H1 (cell line): Measurements from ENCODE around the gene C7orf25. TPM values are rescaled to one million over a fixed set of nuclear protein-coding genes. Genes with fewer than 3 reads are reported as not detected.
A peak's percentile ranks its signal among the peaks of the same experiment; 100 is the strongest.

ENCODE experiments used
- CTCF ChIA-PET: fragments of 300-600 bp; sonication (Branson Sonifier 250); formaldehyde crosslinking; loops from one replicate; lab custom pipeline; 2021; ENCODE audit not compliant: partially characterized antibody; lab: Charles Lee
- POLR2A ChIA-PET: fragments of 300-600 bp; sonication (Branson Sonifier 250); formaldehyde crosslinking; loops from one replicate; lab custom pipeline; 2021; ENCODE audit warnings: inconsistent platforms; ENCODE audit not compliant: partially characterized antibody; lab: Charles Lee
- DNase-seq, 2 experiments: peaks; one replicate each; pipeline versions ENCODE4 v3.0.0 to v3.0.0-alpha.2; 2010 to 2022; ENCODE audit warnings: low spot score in 2 of 2, low read depth in 1 of 2, mixed read lengths in 1 of 2
- FAIRE-seq: peaks from 2 replicates; lab custom pipeline; 2011; peaks lifted over from hg19 to GRCh38; lab: Jason Lieb, UNC
- H2AFZ ChIP-seq: 2 replicates; pipeline ENCODE4 v1.8.1; 2012; ENCODE audit warnings: low read length, inconsistent platforms
- H2AK5ac ChIP-seq: 2 replicates; pipeline ENCODE4 v1.6.1; 2013; ENCODE audit warnings: low read depth, low read length
- H2BK120ac ChIP-seq: replicated peaks from 2 replicates; pipeline ENCODE3; 2013; ENCODE audit warnings: low read depth, low read length, inconsistent platforms
- H2BK12ac ChIP-seq: 2 replicates; pipeline ENCODE4 v1.6.1; 2013; ENCODE audit warnings: low read depth, low read length
- H2BK15ac ChIP-seq: 2 replicates; pipeline ENCODE4 v1.6.1; 2013; ENCODE audit warnings: low read length
- H2BK20ac ChIP-seq: 2 replicates; pipeline ENCODE4 v1.6.1; 2013; ENCODE audit warnings: low read length
- H2BK5ac ChIP-seq: 2 replicates; pipeline ENCODE4 v1.6.1; 2013; ENCODE audit warnings: low read depth, low read length
- H3K14ac ChIP-seq: 2 replicates; pipeline ENCODE4 v1.6.1; 2013; ENCODE audit warnings: inconsistent platforms; ENCODE audit not compliant: insufficient read length
- H3K18ac ChIP-seq: 2 replicates; pipeline ENCODE4 v1.6.1; 2013; ENCODE audit warnings: low read length; ENCODE audit errors: extremely low read depth
- H3K23ac ChIP-seq: 2 replicates; pipeline ENCODE4 v1.6.1; 2013; ENCODE audit warnings: inconsistent platforms; ENCODE audit not compliant: insufficient read length
- H3K23me2 ChIP-seq: 2 replicates; pipeline ENCODE4 v1.6.1; 2013; ENCODE audit warnings: low read depth, low read length
- H3K27ac ChIP-seq: 2 replicates; pipeline ENCODE4 v1.6.1; 2011; ENCODE audit warnings: low read depth, low read length, inconsistent platforms
- H3K27me3 ChIP-seq, 4 experiments: replicated peaks in 1 of 4; 1 replicate in 1 of 4; 2 replicates in 3 of 4; pipeline versions ENCODE4 v1.6.1 to v1.8.1; 2011 to 2013; ENCODE audit warnings: low read length in 3 of 4, mild to moderate bottlenecking in 3 of 4, inconsistent platforms in 2 of 4, mixed read lengths in 2 of 4, moderate library complexity in 1 of 4; ENCODE audit not compliant: control insufficient read depth in 3 of 4, insufficient read depth in 3 of 4; ENCODE audit errors: extremely low read depth in 1 of 4
- H3K36me3 ChIP-seq, 4 experiments: 2 replicates each; pipeline versions ENCODE4 v1.6.1 to v1.8.1; 2011 to 2013; ENCODE audit warnings: mild to moderate bottlenecking in 4 of 4, low read length in 3 of 4, moderate library complexity in 2 of 4, control low read depth in 1 of 4, inconsistent platforms in 1 of 4; ENCODE audit not compliant: insufficient read depth in 4 of 4, control insufficient read depth in 2 of 4
- H3K4ac ChIP-seq: replicated peaks from 2 replicates; pipeline ENCODE3; 2013; ENCODE audit warnings: low read length, low read depth, mixed read lengths, inconsistent platforms; ENCODE audit not compliant: insufficient read length
- H3K4me1 ChIP-seq, 4 experiments: replicated peaks in 1 of 4; 1 replicate in 1 of 4; 2 replicates in 3 of 4; pipeline versions ENCODE4 v1.6.1 to v1.8.1; 2011 to 2013; ENCODE audit warnings: low read length in 3 of 4, inconsistent platforms in 2 of 4, mixed read lengths in 1 of 4; ENCODE audit not compliant: insufficient read depth in 4 of 4, control insufficient read depth in 3 of 4
- H3K4me2 ChIP-seq, 2 experiments: 2 replicates each; pipeline versions ENCODE4 v1.6.1 to v1.8.1; 2011 to 2013; ENCODE audit warnings: low read depth in 2 of 2, low read length in 2 of 2, control low read depth in 1 of 2, inconsistent platforms in 1 of 2, mild to moderate bottlenecking in 1 of 2; ENCODE audit not compliant: insufficient read depth in 1 of 2
- H3K4me3 ChIP-seq, 4 experiments: fragments of 200-600, 300-600 bp in 1 of 4; sonication (generic), shearing (Covaris generic), sonication (Bioruptor Twin) in 1 of 4; 2 replicates each; pipeline versions ENCODE4 v1.5.1 to v1.8.1; 2011 to 2016; ENCODE audit warnings: low read length in 4 of 4, low read depth in 3 of 4, control low read depth in 2 of 4, inconsistent platforms in 2 of 4, mild to moderate bottlenecking in 2 of 4, mixed read lengths in 1 of 4, moderate library complexity in 1 of 4; ENCODE audit not compliant: insufficient read depth in 2 of 4; ENCODE audit errors: extremely low read depth in 1 of 4
- H3K56ac ChIP-seq: replicated peaks from 2 replicates; pipeline ENCODE3; 2013; ENCODE audit warnings: low read depth, mild to moderate bottlenecking, mixed read lengths, low read length, inconsistent platforms; ENCODE audit not compliant: insufficient read length
- H3K79me1 ChIP-seq: 2 replicates; pipeline ENCODE4 v1.6.1; 2013; ENCODE audit warnings: low read depth, low read length, control low read depth
- H3K79me2 ChIP-seq, 2 experiments: 2 replicates each; pipeline versions ENCODE4 v1.6.1 to v1.8.1; 2012 to 2013; ENCODE audit warnings: low read length in 2 of 2, mild to moderate bottlenecking in 2 of 2, inconsistent platforms in 1 of 2; ENCODE audit not compliant: insufficient read depth in 2 of 2, control insufficient read depth in 1 of 2
- H3K9ac ChIP-seq, 4 experiments: replicated peaks in 1 of 4; 1 replicate in 1 of 4; 2 replicates in 3 of 4; pipeline versions ENCODE4 v1.6.1 to v1.8.1; 2011 to 2013; ENCODE audit warnings: low read depth in 3 of 4, low read length in 3 of 4, control low read depth in 2 of 4, mild to moderate bottlenecking in 2 of 4, moderate library complexity in 2 of 4, inconsistent platforms in 1 of 4; ENCODE audit errors: extremely low read depth in 1 of 4
- H3K9me3 ChIP-seq, 2 experiments: 2 replicates each; pipeline versions ENCODE4 v1.6.1 to v1.8.1; 2012 to 2013; ENCODE audit warnings: mild to moderate bottlenecking in 2 of 2, moderate library complexity in 2 of 2, control low read depth in 1 of 2, inconsistent platforms in 1 of 2, low read depth in 1 of 2, low read length in 1 of 2, mixed read lengths in 1 of 2; ENCODE audit not compliant: insufficient read depth in 2 of 2
- H4K20me1 ChIP-seq, 2 experiments: replicated peaks in 1 of 2; 2 replicates each; pipeline versions ENCODE3 to v1.8.1; 2011 to 2013; ENCODE audit warnings: inconsistent platforms in 2 of 2, low read length in 2 of 2, mild to moderate bottlenecking in 1 of 2; ENCODE audit not compliant: insufficient read depth in 2 of 2, control insufficient read depth in 1 of 2
- H4K5ac ChIP-seq: 2 replicates; pipeline ENCODE4 v1.6.1; 2013; ENCODE audit warnings: low read length, low read depth, mixed read lengths, inconsistent platforms; ENCODE audit not compliant: insufficient read length
- H4K8ac ChIP-seq: 2 replicates; pipeline ENCODE4 v1.8.0; 2013; ENCODE audit warnings: mild to moderate bottlenecking, moderate library complexity, low read length, inconsistent platforms; ENCODE audit not compliant: insufficient read depth; ENCODE audit errors: extremely low read depth
- H4K91ac ChIP-seq: replicated peaks from 2 replicates; pipeline ENCODE3; 2013; ENCODE audit warnings: low read length, mixed read lengths, inconsistent platforms; ENCODE audit not compliant: insufficient read length
- CHD2 ChIP-seq: IDR thresholded peaks from 2 replicates; pipeline ENCODE4 v1.6.1; 2012; ENCODE audit warnings: low read length, improper control_type of control experiment
- KDM4A ChIP-seq: IDR thresholded peaks from one replicate; pipeline ENCODE4 v1.7.1; 2012; ENCODE audit warnings: low read depth, mild to moderate bottlenecking, moderate library complexity, low read length, inconsistent platforms; ENCODE audit not compliant: severe bottlenecking
- RAD21 ChIP-seq, 2 experiments: IDR thresholded peaks in 1 of 2; conservative IDR thresholded peaks in 1 of 2; 2 replicates each; pipeline ENCODE4 v1.6.1; 2011; ENCODE audit warnings: low read depth in 2 of 2, low read length in 2 of 2, improper control_type of control experiment in 1 of 2, inconsistent platforms in 1 of 2, mild to moderate bottlenecking in 1 of 2, moderate library complexity in 1 of 2
- TCF12 ChIP-seq: IDR thresholded peaks from 2 replicates; pipeline ENCODE4 v1.6.1; 2011; ENCODE audit warnings: low read depth, mild to moderate bottlenecking, low read length
- WGBS, 2 experiments: shearing (Covaris generic) in 1 of 2; methylation state at CpG; one replicate each; pipeline versions ENCODE4 v1.1.6 to v1.1.7; 2013 to 2015; ENCODE audit warnings: low lambda C conversion rate in 2 of 2, mixed read lengths in 2 of 2, inconsistent platforms in 1 of 2, low coverage in 1 of 2, missing lambda C conversion rate in 1 of 2; ENCODE audit not compliant: insufficient replicate concordance in 2 of 2, insufficient coverage in 1 of 2, insufficient read length in 1 of 2; ENCODE audit errors: extremely low coverage in 1 of 2, missing lambda C conversion rate in 1 of 2; 5-methylcytosine and 5-hydroxymethylcytosine counted together
- polyA plus RNA-seq, 7 experiments: library from polyadenylated mRNA; depleted of rRNA in 3 of 7; stranded (reverse) in 5 of 7; unstranded in 2 of 7; fragments of >200 nt in 5 of 7; fragments of 200-250 nt in 2 of 7; gene quantifications; 1 replicate in 5 of 7; 2 replicates in 1 of 7; 4 replicates in 1 of 7; pipeline versions ENCODE4 v1.2.1 to v1.2.3, GENCODE V29; 2011 to 2013; ENCODE audit warnings: missing spikeins in 2 of 7, mixed read lengths in 2 of 7
- total RNA-seq: library from RNA; stranded (reverse); fragmentation: NEBNext Ultra II Directional; extraction: Animal tissue kit (Norgen Biotek cat#: 25700); gene quantifications from 2 replicates; pipeline ENCODE4 v1.2.1, GENCODE V29; 2021
- TF ChIP-seq, protein P1 (sequence below), 3 experiments: IDR thresholded peaks; 1 replicate in 2 of 3; 2 replicates in 1 of 3; pipeline versions ENCODE4 v1.5.1 to v1.6.1; 2011; ENCODE audit warnings: low read length in 3 of 3, mild to moderate bottlenecking in 3 of 3, inconsistent platforms in 2 of 3, low read depth in 1 of 3, moderate library complexity in 1 of 3; ENCODE audit not compliant: insufficient read depth in 1 of 3; ENCODE audit errors: control extremely low read depth in 1 of 3

Gene C7orf25
- total and polyA plus RNA-seq, 2 of the 8 experiments (the other 6 are each of a cell fraction or from before 2014, with no cell fraction given), result 0.70 to 4.5 TPM

DNA sequence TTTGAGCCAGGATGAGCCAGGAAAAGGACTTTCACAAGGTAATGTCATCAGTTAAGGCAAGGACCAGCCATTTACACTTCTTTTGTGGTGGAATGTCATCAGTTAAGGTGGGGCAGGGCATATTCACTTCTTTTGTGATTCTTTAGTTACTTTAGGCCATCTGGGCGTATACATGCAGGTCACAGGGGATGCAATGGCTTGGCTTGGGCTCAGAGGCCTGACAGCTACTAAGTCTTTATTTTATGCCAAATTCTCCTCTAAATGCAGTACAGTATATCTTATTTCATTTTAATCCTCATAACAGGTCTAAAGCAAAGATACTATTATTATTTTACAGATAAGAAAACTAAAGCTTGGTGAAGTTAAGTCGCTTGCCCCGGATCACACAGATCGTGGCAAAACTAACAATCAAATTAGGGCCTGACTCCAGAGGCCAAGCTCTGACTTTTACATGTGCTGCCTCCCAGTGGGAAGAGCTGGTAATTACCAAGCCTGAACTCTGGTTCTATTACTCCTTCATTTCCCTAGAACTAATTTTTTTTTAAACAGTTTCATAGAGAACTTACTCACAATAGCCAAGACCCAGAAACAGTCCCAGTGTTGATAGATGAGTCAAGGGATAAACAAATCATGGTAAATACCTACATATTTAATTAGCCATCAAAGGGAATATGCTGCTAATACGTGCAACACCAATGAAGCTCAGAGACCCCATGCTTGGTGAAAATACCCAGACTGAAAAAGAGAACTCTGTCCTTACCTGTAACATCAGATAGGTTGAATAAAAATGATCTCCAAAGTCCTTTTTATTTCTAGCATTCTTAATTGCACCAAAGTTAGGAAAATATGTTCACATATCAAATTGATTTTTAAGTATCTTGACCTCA is 35.4 kb downstream of the C7orf25 start:
- 72% methylated on average over 5 of the region's 5 CpGs; no CpG with 5 or more reads in 1 of the 2 experiments for WGBS, 2 experiments
- CTCF ChIA-PET, result interaction anchor here (0.6 to 2.8 kb wide), 35 partner anchors 9 to 942 kb away, joined by 3 to 14 read pairs (median 4); partner anchors contain the start of genes MRPL32 and PSMA2

More for the DNA sequence above, 35.4 kb downstream of the C7orf25 start:
- Histone ChIP-seq H3K27me3 (no peaks in the 10 kb centered on the region), H3K9me3 (no peaks in the 10 kb centered on the region), H3K4me1 (no peaks in the 10 kb centered on the region), H2BK12ac (no peak overlapping the region), H3K9ac (no peak overlapping the region), H3K36me3 (no peaks in the 10 kb centered on the region), H3K18ac (no peak overlapping the region), H2BK120ac (no peak overlapping the region), H3K14ac (no peak overlapping the region), H3K4ac (no peak overlapping the region)
- FAIRE-seq, result peak; percentile 73
- TF ChIP-seq KDM4A, result no peak
- TF ChIP-seq RAD21 (IDR thresholded peaks at IDR 0.05 in 1 of 2, conservative IDR thresholded peaks at IDR 0.05 in 1 of 2; ENCODE audit: low read depth in 2 of 2, low read length in 2 of 2), result peak; percentile 68 to 79
- no peak for TF ChIP-seq CHD2
- TF ChIP-seq TCF12, result no peak
- TF ChIP-seq, protein P1, sequence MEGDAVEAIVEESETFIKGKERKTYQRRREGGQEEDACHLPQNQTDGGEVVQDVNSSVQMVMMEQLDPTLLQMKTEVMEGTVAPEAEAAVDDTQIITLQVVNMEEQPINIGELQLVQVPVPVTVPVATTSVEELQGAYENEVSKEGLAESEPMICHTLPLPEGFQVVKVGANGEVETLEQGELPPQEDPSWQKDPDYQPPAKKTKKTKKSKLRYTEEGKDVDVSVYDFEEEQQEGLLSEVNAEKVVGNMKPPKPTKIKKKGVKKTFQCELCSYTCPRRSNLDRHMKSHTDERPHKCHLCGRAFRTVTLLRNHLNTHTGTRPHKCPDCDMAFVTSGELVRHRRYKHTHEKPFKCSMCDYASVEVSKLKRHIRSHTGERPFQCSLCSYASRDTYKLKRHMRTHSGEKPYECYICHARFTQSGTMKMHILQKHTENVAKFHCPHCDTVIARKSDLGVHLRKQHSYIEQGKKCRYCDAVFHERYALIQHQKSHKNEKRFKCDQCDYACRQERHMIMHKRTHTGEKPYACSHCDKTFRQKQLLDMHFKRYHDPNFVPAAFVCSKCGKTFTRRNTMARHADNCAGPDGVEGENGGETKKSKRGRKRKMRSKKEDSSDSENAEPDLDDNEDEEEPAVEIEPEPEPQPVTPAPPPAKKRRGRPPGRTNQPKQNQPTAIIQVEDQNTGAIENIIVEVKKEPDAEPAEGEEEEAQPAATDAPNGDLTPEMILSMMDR (IDR thresholded peaks at IDR 0.05; ENCODE audit: control extremely low read depth in 1 of 3, insufficient read depth in 1 of 3, low read depth in 1 of 3, low read length in 3 of 3), result peak; percentile 22 to 70 (median 67)
- TF ChIP-seq, all 59 proteins: peak for 2
- Histone ChIP-seq H3K23me2 (no peaks in the 10 kb centered on the region; the same call in 1 of the 2 replicates), H3K79me2 (no peaks in the 10 kb centered on the region), H4K20me1 (no peaks in the 10 kb centered on the region), H4K91ac (no peak overlapping the region), H2BK15ac (no peak overlapping the region), H2BK20ac (no peak overlapping the region), H3K23ac (no peak overlapping the region), H3K4me3 (no peak overlapping the region), H3K4me2 (no peak overlapping the region), H3K27ac (no peak overlapping the region), H3K56ac (no peak overlapping the region), H2AK5ac (no peak overlapping the region), H2BK5ac (no peak overlapping the region), H2AFZ (no peak overlapping the region), H3K79me1 (no peaks in the 10 kb centered on the region), H4K5ac (no peak overlapping the region), H4K8ac (no peak overlapping the region)
- DNase-seq, result no peak
- POLR2A ChIA-PET, result interaction anchor here (1.0 to 2.0 kb wide), 3 partner anchors 10 to 56 kb away, joined by 3 to 7 read pairs (median 6); partner anchors contain the start of genes MRPL32 and PSMA2
